GM23338 (cell line): ENCODE measurements around the gene INO80.

Source experiments
- CREB1 ChIP-seq: fragments of 250-450 bp; sonication (Bioruptor Pico); IDR thresholded peaks from 2 replicates; pipeline ENCODE4 v1.5.0; 2020; ENCODE audit warnings: low read depth, mild to moderate bottlenecking, moderate library complexity
- EZH2 ChIP-seq: fragments of 200-600 bp; sonication (generic); IDR thresholded peaks from one replicate; pipeline ENCODE4 v1.8.0; 2017; ENCODE audit warnings: antibody characterized with exemption, mild to moderate bottlenecking, low read depth; ENCODE audit not compliant: unreplicated experiment
- EZH2phosphoT487 ChIP-seq: fragments of 200-600 bp; sonication (generic); IDR thresholded peaks from one replicate; pipeline ENCODE4 v1.8.1; 2018; ENCODE audit warnings: antibody characterized with exemption; ENCODE audit not compliant: unreplicated experiment
- JUNB ChIP-seq: IDR thresholded peaks from one replicate; pipeline ENCODE4 v1.6.1; 2016; ENCODE audit warnings: antibody characterized with exemption; ENCODE audit not compliant: unreplicated experiment
- NANOG ChIP-seq: IDR thresholded peaks from 2 replicates; pipeline ENCODE4 v1.6.1; 2016; ENCODE audit warnings: antibody characterized with exemption, borderline replicate concordance
- POLR2AphosphoS5 ChIP-seq: IDR thresholded peaks from 2 replicates; pipeline ENCODE4 v1.6.1; 2016; ENCODE audit warnings: antibody characterized with exemption, low read depth
- REST ChIP-seq: IDR thresholded peaks from one replicate; pipeline ENCODE4 v1.6.1; 2018; ENCODE audit warnings: antibody characterized with exemption; ENCODE audit not compliant: unreplicated experiment
- STAT1 ChIP-seq: IDR thresholded peaks from one replicate; pipeline ENCODE4 v1.6.1; 2016; ENCODE audit warnings: antibody characterized with exemption; ENCODE audit not compliant: unreplicated experiment
- ZNF114 ChIP-seq: fragments of 250-450 bp; sonication (Bioruptor Pico); IDR thresholded peaks from 2 replicates; pipeline ENCODE4 v1.5.0; 2020; ENCODE audit warnings: mild to moderate bottlenecking, moderate library complexity
- ZNF331 ChIP-seq: fragments of 250-450 bp; sonication (Bioruptor Pico); IDR thresholded peaks from 2 replicates; pipeline ENCODE4 v1.5.0; 2020; ENCODE audit warnings: low read depth, mild to moderate bottlenecking, moderate library complexity
- ZNF462 ChIP-seq: fragments of 250-450 bp; sonication (Bioruptor Pico); IDR thresholded peaks from 2 replicates; pipeline ENCODE4 v1.5.0; 2020; ENCODE audit warnings: mild to moderate bottlenecking, moderate library complexity
- TF ChIP-seq, protein P1 (sequence below), 2 experiments: fragments of 200-600 bp in 1 of 2; sonication (generic) in 1 of 2; conservative IDR thresholded peaks; 2 replicates each; pipeline versions ENCODE4 v1.5.1 to v1.6.1; 2016 to 2017; ENCODE audit warnings: antibody characterized with exemption in 2 of 2, low read depth in 2 of 2, mild to moderate bottlenecking in 2 of 2, moderate library complexity in 1 of 2
- TF ChIP-seq, protein P2 (sequence below): IDR thresholded peaks from 2 replicates; pipeline ENCODE4 v1.6.1; 2016; ENCODE audit warnings: antibody characterized with exemption

- TF ChIP-seq POLR2AphosphoS5, result no peak
- no peak for TF ChIP-seq EZH2phosphoT487
- TF ChIP-seq, protein P1, sequence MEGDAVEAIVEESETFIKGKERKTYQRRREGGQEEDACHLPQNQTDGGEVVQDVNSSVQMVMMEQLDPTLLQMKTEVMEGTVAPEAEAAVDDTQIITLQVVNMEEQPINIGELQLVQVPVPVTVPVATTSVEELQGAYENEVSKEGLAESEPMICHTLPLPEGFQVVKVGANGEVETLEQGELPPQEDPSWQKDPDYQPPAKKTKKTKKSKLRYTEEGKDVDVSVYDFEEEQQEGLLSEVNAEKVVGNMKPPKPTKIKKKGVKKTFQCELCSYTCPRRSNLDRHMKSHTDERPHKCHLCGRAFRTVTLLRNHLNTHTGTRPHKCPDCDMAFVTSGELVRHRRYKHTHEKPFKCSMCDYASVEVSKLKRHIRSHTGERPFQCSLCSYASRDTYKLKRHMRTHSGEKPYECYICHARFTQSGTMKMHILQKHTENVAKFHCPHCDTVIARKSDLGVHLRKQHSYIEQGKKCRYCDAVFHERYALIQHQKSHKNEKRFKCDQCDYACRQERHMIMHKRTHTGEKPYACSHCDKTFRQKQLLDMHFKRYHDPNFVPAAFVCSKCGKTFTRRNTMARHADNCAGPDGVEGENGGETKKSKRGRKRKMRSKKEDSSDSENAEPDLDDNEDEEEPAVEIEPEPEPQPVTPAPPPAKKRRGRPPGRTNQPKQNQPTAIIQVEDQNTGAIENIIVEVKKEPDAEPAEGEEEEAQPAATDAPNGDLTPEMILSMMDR (conservative IDR thresholded peaks at IDR 0.05; ENCODE audit: low read depth in 2 of 2), result no peak
- TF ChIP-seq JUNB, result no peak
- no peak for TF ChIP-seq CREB1 (CRISPR knock-in tag)
- TF ChIP-seq EZH2, result no peak
- TF ChIP-seq REST, result no peak
- no peak for TF ChIP-seq NANOG
- no peak for TF ChIP-seq ZNF114 (CRISPR knock-in tag)
- no peak for TF ChIP-seq ZNF331 (CRISPR knock-in tag)
- TF ChIP-seq, protein P2, sequence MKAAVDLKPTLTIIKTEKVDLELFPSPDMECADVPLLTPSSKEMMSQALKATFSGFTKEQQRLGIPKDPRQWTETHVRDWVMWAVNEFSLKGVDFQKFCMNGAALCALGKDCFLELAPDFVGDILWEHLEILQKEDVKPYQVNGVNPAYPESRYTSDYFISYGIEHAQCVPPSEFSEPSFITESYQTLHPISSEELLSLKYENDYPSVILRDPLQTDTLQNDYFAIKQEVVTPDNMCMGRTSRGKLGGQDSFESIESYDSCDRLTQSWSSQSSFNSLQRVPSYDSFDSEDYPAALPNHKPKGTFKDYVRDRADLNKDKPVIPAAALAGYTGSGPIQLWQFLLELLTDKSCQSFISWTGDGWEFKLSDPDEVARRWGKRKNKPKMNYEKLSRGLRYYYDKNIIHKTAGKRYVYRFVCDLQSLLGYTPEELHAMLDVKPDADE, result no peak
- no peak for TF ChIP-seq STAT1
- TF ChIP-seq ZNF462 (CRISPR knock-in tag), result no peak
These were observed 146.7 kb downstream of the INO80 start for GRCh38 chr15:40969363-40969762.
